CD4-positive, alpha-beta T cell treated with Interleukin-4 for 1 hour (primary cell): Measurements from ENCODE around the gene SNTG2.
"Not testable (repeated sequence)": the region's sequence is repeated elsewhere in the genome, so short reads cannot be mapped to it uniquely, and the experiment has no call there.

Experiments used
- DNase-seq, 2 donors: peaks; one replicate each; pipeline ENCODE4 v3.0.0-alpha.2; 2020 to 2022

The SNTG2 gene

GRCh38 chr2:1209246-1209645 is 258.6 kb downstream of the SNTG2 start:
- no peak for DNase-seq

DNA sequence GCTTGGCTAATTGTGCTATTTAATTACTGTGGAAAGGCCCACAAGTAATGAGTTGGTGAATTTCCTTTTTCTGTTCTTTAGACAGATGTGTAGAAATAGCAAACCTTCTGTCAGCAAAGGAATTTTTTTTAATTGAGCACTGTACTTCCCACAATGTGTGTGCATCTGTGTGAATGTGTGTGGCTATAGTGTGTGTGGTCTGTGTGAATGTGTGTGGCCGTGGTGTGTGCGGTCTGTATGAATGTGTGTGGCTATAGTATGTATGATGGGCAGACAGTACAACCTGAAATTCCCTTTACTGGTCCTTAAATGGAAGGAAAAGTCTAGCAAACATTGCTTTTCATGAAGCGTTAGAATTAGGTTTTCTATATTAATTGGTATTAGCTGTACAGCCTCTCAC is 259.1 kb downstream of the SNTG2 start:
- no peak for DNase-seq

GRCh38 chr2:1210352-1210751 is 259.7 kb downstream of the SNTG2 start:
- no peak for DNase-seq

GRCh38 chr2:1219901-1220573 is 269.4 kb downstream of the SNTG2 start:
- no peak for DNase-seq

DNA sequence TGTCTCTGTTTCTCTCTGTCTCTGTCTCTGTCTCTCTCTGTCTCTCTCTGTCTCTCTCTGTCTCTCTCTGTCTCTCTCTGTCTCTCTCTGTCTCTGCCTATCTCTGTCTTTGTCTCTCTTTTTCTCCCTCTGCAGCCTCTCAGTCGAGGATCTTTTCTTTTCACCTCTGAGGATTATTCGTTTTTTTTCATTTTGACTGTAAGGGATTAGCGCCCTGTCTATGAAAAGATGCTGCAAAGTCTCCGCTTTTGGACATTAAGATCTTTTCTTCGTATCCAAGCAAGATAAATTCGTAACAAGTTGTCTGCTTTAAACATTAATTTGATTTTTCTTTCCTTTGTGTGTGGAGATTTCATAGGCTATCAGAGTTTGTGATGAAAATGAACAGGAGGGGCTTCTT is 271.4 kb downstream of the SNTG2 start:
- no peak for DNase-seq

GRCh38 chr2:1223791-1224190 is 273.1 kb downstream of the SNTG2 start:
- DNase-seq: no peak

- DNase-seq: no peak
These were observed 274.3 kb downstream of the SNTG2 start for GRCh38 chr2:1224901-1225300.

DNA sequence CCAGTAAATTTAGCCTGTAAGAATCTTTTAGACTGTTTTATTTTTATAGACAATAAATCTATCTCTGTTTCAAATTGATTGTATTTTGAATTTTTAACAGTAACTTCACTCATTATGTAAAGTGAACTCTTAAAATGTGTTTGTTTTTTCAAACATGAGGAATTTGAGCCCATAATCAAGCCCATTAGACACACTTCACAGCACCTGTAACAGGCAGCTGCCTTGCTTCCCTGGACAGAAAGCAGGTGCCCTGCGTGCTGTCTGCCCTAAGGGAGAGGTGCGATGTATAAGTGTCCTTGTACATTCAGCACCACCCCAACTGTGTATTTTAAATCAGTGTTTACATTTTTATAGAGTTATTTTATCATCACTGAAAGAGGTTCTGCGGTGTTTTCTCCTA is 276.1 kb downstream of the SNTG2 start:
- DNase-seq: no peak

GRCh38 chr2:1227274-1227900 is 276.7 kb downstream of the SNTG2 start:
- DNase-seq: no peak

DNA sequence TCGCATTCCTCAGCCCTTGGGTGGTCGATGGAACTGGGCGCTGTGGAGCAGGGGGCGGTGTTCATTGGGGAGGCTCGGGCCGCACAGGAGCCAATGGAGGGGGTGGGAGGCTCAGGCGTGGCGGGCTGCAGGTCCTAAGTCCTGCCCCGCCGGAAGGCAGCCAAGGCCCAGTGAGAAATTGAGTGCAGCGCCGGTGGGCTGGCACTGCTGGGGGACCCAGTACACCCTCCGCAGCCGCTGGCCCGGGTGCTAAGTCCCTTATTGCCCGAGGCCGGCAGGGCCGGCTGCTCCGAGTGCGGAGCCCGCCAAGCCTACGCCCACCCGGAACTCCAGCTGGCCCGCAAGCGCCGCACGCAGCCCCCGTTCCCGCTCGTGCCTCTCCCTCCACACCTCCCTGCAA is 278.9 kb downstream of the SNTG2 start:
- not testable (repeated sequence) for DNase-seq

GRCh38 chr2:1230155-1230893 is 279.7 kb downstream of the SNTG2 start:
- DNase-seq: no peak

DNA sequence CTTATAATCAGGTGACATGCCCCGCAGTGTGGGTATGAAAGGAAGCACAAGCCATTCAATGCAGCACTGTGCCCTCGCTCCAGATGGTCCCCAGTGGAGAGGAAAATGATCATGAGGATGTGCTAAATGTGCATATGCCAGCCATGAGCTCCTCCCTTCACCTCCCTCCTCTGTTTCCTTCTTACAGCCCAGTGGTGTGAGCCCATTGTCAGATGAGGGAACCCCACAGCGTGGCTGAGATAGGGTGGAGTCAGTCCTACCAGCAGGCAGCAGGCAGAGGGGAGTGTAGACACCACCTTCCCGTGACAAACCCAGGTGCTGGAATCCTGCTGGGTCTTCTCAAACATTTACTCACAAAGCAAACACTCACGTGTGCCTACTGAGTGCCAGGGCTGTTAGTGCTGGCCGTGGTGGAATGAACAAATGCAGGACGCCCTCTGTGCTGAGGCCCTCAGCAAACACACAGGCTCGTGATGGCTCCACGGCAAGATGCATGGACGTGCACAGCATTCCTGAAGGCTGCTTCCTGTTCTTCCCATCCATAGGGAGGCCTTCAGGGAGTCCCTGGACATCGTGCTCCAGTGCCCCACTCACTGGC is 280.9 kb downstream of the SNTG2 start:
- DNase-seq: no peak

- no peak for DNase-seq
These were observed 282.6 kb downstream of the SNTG2 start for GRCh38 chr2:1233281-1233680.

GRCh38 chr2:1234731-1235308 is 284.2 kb downstream of the SNTG2 start:
- DNase-seq: no peak

DNA sequence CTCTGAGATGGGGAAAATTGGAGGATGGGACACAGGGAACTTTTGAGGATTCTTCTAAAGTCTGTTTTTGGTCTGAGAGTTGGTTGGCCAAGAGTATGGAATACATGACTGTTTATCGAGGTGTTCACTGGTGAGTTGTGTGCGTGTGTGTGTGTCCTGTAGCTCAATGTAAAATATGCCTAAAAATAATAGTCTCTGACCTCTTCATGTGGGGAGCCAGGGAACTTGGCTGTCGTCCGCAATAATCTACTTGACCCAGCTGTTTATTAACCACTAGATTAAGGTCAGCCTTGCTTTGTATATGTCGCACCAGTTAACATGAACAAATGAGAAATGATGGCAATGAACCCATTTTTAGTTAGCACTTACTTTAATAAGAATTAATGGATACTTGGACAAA is 285.2 kb downstream of the SNTG2 start:
- no peak for DNase-seq

DNA sequence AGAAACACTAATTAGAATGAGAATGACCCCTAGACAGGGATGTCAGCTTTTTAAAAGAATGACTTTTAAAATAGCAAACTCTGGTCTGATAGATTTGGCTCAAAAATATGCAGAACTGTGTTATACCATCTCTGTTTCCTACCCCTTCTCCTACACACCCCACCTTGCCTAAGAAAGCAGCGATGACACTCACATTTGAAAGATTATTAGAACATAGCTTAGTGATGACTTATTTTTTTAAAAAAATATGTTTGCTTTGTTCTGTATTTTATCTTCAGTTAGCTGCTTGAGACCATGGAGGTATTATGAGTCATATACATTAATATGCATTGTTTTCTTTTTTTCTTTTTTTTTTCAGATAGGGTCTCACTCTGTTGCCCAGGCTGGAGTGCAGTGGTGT is 286.0 kb downstream of the SNTG2 start:
- DNase-seq: no peak

- DNase-seq: no peak
These were observed 287.1 kb downstream of the SNTG2 start for GRCh38 chr2:1237783-1238182.

- no peak for DNase-seq
These were observed 288.0 kb downstream of the SNTG2 start for GRCh38 chr2:1238598-1239138.

GRCh38 chr2:1245193-1245592 is 294.5 kb downstream of the SNTG2 start:
- no peak for DNase-seq

GRCh38 chr2:1246239-1246638 is 295.6 kb downstream of the SNTG2 start:
- no peak for DNase-seq

- no peak for DNase-seq
These were observed 296.3 kb downstream of the SNTG2 start for GRCh38 chr2:1246991-1247390.

- DNase-seq: no peak
These were observed 297.5 kb downstream of the SNTG2 start for GRCh38 chr2:1248187-1248586.
